GM19438 (cell line): ENCODE data around the gene ERC2.

Experiments
- ATAC-seq: cut with Tn5 transposase; IDR thresholded peaks from one replicate; pipeline ENCODE4 v1.9.1; 2021; ENCODE audit warnings: low read depth; ENCODE audit not compliant: unreplicated experiment

Gene ERC2

DNA sequence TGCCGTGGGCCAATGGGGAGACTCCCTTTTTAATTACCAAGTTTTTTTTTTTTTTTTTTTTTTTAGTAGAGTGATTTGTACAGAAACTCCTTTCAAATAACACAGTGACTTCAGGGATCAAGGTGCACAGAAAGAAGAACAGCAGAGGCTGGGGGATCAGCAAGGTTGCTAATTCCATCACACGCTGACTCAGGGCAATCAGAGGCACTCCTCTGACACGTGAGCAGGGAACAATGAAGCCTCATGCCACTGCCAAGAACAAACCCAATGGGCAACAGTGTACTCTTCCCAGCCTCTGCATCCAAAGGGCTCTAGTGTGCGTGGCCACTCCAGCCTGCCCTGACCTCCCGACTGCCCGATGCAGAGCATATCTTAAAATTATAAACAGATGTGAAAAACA, 794.5 kb downstream of the ERC2 start:
- ATAC-seq, result no peak

DNA sequence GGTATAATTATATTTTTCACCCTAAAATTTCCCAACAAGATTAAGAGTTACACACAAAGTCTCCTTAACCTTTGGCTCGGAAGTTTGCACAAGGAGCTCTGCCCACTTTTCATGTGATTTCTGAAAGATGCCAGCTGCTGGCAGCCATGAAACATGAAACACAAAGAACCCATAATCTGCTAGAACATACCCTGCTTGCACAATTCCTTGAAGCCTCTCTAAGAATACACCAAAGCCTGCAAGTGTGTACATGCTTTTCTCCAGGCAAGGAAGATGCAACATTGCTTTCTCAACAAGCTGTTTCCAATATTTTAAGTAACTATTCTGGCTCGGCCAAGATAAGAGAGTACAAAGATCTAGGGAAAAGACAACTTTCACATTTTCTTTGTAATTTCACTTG, 799.1 kb downstream of the ERC2 start:
- no peak for ATAC-seq

DNA sequence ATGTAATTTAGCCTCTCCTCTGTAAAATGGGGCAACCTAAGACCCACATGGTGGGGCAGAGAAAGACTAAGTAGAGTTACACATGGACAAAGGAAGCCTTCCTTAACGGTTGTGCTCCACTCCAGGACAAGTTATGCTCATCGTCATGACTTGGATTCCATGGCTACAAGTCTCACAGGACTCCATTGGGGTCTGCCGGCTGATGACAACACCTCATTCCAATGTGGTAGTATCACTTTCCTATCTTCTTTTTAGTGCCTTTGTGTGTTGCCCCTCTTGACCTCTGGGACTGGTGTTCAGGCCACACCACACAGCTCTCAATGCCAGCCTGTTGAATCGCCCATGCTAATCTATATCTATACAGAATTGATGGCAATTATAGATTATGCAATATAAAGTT, 799.9 kb downstream of the ERC2 start:
- ATAC-seq, result no peak

DNA sequence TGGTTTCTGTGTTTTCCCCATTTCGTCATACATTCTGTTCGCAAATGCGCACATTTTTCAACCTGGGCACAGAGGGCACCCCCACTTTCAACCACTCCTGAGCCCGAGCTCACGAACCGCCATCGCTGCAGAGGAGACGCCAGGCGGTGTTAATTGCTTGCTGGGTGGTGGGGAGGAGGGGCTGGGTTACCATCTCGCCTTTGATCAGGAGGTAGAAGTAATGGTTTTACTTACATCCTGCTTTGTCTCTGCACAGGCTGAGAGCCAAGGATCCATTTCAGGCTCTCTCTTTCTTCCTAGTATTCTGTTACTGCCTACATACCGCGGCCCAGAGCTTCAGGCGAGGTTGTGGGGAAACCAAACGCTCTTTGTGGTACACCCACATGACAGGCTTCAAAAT, 803.9 kb downstream of the ERC2 start:
- no peak for ATAC-seq

DNA sequence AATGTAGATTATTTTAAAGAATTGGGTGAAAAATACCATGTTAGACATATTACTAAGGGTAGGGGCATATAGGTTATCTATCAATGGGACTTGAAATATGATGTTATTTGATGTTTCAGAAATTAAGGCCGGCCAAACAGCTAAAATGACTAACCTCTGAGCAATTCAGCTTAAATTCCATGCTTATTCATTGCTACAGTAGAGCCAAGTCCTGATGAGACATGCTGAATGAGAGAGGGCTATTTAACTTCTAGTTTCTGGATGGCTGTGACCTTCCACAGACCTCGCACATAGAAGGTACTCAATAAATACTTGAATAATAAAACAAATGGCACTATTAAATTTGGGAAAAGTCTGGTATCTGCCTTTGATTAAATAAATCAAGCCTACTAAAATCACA, 805.6 kb downstream of the ERC2 start:
- no peak for ATAC-seq

DNA sequence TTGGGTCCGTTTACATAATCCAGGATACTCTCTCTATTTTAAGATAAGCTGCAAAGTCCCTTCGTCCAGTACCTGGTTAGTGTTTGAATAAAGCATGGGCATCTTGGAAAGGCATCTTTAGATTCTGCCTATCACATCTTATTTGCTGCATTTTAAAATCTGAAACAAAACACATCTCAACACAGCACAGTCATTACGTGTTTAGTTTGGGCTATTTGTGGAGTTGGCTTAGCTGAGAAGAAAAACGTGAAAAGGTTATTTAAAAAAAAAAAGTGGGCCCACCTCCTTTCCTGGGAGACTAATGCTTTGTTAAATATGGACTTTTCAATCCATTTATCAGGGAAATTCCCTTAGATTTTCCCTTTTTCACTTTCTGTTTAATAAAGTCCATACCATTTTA, 806.7 kb downstream of the ERC2 start:
- no peak for ATAC-seq

DNA sequence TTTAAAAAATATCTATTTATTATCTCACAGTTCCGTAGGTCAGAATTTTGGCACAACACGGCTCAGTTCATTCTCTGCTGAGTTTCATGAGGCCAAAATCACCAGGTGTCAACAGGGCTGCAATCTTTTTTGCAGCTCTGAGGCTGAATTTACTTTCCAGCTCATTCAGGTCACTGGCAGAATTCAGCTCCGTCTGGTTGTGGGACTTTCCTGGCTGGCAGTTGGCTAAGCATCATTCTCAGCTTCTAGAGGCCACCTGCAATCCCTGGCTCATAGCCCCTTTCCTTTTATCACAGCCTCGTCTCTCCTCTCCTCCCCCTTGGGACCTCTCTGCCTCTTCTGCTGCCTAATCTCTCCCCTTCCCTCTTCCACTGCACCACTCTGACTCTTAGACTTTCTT, 807.1 kb downstream of the ERC2 start:
- no peak for ATAC-seq

DNA sequence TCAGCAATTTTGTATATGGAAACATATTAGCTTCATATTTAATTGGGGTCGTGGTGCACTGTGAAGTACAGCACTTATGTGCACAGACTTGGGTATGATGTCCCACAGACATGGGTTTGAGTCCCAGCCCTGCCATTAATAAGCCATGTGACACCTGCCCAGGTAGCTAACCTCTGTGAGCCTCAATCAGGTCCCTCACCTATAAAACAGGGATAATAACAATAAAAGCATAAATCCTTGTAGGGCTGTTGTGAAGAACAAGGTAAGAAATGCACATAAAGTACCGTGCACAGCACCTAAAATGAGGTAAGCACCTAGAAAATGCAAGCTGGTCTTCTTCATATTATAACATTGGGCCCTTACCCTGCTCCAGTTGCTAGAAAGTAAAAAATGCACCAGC, 807.6 kb downstream of the ERC2 start:
- no peak for ATAC-seq

DNA sequence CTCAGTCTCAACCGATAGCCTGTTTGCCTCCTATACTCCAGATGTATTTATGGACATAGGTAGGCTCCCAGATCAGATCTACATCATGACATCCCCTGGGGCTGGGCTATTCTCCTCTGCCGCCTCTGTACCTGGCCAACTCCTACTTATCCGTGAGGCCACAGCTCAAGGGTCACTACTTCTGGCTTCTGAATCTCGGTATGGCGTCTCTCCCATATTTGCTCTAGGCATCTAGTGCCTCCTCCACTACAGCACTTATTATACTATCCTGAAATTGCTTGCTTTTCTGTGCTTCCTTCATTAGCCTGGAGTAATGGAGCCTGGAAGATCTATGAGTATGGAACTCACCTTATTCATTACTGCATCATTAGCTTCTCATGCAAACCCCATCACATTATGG, 808.6 kb downstream of the ERC2 start:
- no peak for ATAC-seq

DNA sequence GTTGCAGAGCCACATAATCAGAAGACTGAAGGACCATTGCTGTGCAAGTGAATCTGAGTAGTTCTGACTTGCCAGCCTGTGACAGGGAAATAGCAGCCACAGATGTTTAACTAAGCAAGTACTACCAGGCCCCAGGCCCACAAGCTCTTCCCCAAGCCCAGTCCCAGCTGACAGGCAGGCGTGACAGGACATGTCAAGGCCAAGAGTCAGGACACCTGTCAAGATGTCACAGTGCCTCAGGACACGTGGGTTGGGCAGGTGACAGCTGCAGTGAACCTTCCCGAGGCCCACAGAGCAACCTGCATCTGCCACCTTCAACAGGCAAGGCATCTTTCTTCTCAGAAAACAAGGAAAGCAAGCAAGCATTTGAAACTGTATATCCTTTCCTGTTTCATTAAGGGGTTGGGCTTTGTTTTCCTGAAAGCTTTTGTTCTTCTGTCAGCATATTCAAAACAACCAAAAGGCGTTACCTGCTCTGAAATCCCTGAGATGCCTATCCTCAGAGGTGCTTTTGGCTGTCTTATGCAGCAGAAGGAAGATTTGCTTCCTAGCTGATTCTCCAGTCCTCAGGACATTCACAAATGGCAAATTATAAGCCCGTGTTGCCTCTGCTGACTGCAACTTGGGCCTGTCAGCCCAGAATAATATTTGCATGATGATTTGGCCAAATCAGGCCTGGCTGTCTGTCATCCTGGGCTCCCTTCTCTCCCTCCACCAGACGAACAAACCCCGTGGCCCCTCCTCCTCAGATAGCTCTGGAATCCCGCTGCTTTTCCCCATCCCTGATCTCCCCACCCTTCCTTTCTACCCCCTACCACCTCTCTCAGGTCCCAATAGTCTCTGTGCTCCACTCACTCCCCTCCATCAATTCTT, 809.3 kb downstream of the ERC2 start:
- no peak for ATAC-seq

DNA sequence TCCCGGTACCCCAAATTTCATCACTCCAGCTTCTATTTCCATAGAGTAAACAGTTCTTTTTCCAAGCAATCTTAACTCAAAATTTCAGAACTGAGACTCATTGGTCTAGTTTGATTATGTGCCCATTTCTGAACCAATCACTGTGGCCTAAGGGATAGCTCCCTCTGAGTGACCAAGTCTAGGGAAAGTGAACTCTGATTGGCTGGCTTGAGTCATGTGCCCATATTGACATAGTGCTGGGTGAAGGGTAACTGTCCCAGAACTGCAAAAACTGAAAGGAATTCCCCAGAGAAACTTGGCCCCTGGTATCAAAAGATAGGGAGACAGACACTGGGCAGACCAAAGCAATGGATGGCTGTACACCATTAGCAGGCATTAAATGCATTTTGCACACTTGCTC, 810.0 kb downstream of the ERC2 start:
- ATAC-seq, result no peak

DNA sequence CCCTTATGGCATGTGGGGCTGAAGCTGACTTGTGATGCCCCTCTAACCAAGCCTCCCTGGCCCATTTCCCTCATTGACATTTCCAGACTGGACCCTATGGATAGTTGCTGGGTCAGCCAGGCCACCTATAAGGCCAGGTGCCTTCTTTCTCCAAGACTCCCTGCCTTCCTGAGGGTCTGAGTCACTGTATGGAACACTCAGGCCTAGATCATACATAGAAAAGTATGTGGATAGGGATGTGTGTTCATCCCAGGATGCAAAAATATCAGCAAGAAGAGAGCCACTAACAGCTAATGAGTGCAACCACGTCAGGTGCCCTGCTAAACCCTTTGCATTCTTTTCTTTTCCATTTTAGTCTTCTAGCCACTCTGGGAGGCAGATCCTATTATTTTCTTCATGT, 812.7 kb downstream of the ERC2 start:
- no peak for ATAC-seq

DNA sequence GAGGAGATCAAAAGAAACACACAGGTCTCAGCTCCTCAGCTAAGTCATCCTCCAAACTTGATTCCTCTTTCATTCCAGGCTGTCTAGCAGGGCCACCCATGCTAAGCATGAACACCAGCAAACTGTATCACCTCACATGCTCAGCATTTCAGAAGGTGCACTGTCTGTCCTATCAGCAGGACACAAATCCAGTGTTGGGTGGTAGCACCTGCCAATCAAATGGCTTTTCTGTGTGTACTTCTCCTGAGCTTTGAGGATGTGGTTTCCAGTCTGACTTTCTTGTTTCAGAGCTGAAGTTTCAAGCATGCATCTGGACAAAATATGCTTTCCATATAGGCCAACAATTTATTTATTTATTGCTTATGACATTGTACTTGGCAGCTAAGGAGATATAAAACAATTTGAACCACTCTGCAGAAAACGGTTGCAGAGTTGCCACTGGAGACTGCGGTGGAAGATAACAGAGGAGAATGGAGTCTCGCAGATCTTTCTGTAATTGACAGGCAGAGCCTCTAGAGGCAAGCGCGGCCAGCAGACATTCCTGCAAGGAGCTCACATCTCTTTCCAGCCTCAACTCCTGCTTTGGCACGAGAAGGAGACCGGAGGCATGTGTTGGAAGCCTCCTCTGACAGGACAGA, 814.0 kb downstream of the ERC2 start:
- peak; percentile 98 for ATAC-seq

DNA sequence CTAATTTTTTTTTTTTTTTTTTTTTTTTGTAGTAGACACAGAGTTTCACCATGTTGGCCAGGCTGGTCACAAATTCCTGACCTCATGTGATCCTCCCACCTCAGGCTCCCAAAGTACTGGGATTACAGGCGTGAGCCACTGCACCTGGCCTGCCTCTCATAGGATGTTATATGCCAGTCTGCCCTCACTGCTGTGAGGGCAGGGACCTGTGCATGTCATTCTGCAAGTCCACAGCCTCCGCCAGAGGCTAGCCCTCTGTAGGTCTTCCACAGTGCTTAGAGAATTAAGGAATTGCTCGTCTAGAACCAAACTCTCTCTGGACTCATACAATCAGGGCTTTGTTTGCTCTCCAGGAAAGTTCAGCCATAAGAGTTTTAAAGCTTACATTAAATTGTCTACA, 817.3 kb downstream of the ERC2 start:
- ATAC-seq, result no peak

DNA sequence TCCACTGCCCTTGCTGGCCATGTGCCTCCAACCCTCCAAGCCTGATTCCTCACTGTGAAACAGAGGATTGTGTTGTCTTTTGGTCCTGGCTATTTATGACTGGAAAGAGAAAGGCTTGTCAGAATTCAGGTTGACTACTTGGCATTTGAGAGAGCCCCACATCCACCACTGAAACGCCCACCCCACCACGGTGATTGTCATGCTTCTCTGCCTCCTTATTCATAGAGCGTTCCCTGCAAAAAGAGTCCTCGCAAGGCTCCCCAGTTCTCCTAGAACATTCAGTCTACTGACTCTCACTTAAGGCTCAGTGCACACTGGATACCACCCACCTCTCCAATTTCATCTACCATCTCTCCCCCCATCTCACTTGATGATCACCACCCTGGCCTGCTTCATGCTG, 818.3 kb downstream of the ERC2 start:
- ATAC-seq, result no peak

DNA sequence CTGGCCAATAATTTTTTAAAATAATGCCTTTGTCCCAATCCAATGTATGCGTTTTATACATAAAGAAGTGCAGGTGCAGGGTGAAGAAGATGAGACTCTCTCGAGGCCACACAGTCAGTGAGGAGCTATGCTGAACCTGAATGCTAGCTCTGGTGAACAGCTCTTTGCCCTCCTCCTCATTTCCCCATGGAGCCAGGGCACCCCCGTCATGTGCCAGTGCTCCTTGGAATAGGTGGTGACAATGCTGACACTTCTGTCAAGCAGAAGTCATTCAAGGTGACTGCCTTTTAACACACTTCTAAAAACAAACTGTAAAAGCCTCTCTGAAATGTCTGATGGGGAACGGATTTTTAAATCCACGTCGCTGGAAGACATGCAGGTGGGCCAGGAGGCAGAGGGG, 818.7 kb downstream of the ERC2 start:
- ATAC-seq, result no peak

DNA sequence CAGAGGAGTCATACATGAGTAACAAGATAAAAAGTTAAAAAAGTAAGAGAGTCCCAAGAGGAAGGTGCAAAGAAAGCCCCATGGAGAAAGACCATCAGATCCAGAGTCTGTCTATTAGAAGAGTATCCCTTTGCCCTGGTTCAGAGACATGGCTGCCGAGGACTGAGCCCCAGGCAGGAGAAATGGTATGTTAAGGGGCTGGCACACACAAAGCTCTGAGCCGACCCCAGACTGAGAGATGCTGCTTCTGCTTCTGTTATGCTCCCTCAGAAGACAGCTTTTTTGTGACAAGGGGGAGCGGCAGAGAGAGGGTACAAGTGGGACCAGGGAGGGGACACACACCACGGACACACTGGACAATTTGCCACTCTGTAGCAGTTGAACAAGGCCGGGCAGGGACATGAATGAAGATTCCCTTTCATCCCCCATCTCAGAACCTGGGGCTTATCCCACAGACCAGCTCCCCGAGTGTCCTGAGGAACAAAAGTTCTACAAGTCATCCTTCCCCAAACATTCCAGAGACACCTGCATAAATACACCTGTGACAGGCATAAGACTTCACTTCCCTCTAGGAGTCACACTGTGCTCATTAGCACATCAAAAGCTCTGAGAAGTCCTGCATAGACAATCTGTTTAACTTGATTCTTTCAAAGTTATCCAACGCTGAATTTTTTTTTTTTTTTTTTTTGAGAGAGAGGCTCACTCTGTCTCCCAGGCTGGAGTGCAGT, 819.5 kb downstream of the ERC2 start:
- ATAC-seq, result no peak

DNA sequence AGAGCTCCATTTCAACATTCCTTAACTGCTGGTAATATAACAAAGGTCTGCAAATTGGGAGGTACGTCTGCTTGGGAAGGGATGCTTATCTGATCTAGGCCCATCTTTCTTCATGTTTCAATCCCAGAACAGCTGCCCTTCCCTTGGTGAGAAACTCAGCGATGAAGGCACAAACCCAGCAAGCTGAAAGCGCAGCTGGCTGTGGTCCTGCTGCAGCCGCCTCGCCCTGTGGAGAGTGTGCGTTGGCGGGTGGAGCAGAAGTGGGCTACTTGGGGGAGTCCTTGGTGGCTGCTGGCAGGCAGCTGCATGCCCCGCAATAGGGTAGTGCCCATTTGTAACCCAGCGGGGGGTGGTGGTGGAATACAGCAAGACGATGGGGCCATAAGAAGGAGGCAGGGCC, 820.6 kb downstream of the ERC2 start:
- ATAC-seq, result no peak

DNA sequence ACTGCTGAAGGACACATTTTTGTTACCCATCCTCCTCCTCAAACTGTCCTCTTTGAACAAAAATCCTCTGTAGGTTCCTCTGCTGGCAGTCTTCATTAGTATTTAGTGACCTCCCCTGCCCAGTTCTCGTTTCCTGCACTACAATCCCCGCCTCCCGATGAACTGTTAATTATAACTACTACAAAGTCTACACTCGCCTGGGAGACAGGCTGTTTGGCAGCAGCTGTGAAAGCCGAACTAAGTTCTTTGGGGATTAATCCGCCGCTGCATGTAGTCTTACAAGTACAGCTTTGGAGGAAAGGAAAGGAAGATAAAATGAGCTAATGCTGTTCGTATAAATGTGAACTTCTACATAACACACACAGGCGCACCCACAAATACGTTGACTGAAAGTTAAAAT, 821.2 kb downstream of the ERC2 start:
- no peak for ATAC-seq

DNA sequence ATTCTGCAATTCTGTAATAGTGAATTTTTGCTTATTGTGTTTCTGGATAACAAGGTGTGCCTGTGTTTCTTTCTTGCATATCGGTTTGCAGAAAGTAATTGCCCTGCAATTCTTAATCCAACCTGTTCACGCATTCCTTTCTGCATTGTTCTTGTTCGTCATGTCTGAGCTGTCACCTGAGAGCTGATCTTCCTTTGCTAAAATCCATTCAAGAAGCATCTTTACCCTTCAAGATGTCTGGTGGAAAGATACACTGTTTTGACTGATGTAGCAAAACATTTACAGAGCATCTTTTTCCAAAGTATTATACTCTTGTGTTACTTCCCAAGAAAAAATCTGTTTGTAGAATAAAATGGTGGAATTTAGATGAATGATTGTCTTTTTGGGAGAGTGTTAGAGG, 822.1 kb downstream of the ERC2 start:
- no peak for ATAC-seq

DNA sequence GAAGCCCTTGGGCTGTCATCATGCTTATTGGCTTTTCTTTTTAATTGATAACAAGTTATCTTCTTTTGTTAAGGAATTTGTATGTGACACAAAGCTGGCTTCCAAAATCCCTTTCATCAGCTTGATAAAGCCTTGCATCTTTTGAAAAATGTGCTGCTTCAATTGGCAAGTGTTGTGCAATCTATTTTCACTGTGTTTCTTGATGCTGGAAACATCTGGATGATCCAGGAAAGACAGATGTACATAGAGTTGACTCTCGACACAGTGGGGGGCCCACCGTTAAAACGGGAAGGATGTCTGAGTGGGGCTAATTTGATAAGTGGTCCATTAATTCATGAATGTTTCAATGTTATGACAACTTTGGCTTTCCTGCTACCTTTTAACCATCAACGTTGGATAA, 822.8 kb downstream of the ERC2 start:
- ATAC-seq, result no peak

DNA sequence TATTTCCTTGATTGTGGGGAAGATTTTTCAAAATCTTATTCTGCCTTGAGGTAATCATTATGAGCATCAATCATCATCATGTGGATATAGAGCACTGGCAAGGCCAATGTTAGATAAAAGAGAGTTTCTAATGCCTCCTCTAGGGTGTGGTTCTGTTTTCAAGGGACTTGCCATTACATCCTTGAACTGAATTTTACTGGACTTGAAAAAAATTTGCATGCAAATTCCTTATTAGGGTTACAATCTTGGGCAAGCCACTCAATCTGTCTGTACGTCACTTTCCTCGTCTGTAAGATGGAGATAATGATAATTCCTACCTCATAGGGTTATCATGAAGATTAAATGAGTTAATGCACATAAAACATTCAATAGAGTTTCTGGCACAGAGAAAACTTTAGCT, 825.0 kb downstream of the ERC2 start:
- ATAC-seq, result no peak
